ENCODE measurements around the gene GREM2.

The GREM2 gene

DNA sequence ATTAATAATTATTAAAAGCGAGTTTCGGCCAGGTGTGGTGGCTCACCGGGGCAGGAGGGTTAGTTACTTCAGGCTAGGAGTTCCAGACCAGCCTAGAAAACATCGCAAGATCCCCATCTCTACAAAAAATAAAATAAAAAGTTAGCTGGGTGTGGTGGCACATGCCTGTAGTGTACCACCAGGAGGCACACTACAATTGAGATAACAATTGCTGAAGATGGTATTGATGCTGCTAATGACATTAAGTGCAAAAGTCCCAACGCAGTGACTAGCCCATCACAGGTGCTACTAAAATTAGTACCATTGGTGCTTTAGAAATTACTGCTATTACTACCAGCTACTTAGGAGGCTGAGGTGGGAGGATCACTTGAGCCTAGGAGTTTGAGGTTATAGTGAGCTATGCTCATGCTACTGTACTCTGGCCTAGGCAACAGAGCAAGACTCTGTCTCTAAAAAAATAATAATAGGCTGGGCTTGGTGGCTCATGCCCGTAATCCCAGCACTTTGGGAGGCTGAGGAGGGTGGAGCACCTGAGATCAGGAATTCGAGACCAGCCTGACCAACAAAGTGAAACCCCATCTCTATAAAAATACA, 156.6 kb downstream of the GREM2 start:
- no peak for DNase-seq (ENCODE audit: low read depth)

DNA sequence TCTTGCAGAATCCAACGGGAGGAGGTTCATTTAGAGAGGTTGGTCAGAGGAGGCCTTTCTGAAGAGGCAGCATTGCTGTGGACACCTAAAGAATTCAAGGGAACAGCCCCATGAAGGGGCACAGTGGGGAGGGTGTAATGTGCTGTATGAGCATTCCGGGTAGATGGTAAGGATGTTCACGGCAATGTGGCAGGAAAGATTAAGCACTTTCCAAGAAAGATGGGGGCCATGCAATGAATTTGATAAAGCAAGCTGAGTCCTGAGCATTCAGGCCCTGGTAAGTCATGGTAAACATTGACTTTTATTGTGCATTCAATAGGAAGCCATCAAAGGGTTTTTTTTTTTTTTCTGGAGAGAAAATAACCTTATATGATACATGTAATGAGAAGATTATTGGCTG, 166.6 kb downstream of the GREM2 start:
- no peak for DNase-seq (ENCODE audit: low read depth)

- no peak for DNase-seq (ENCODE audit: low read depth)
Observed at GRCh38 chr1:240441669-240442068, 170.3 kb downstream of the GREM2 start.

Data from activated T-cell treated with anti-CD3 and anti-CD28 coated beads for 48 hours (primary cell).